Endometrium (tissue), 2 donors: ENCODE results near the gene XYLB.
"Not testable (repeated sequence)": the region's sequence is repeated elsewhere in the genome, so short reads cannot be mapped to it uniquely, and the experiment has no call there.

ENCODE experiments used
- FAIRE-seq: peaks from 2 replicates; lab custom pipeline; 2012; peaks lifted over from hg19 to GRCh38; lab: Jason Lieb, UNC
- donor health status: control.
- donor health status: control.

XYLB gene

DNA sequence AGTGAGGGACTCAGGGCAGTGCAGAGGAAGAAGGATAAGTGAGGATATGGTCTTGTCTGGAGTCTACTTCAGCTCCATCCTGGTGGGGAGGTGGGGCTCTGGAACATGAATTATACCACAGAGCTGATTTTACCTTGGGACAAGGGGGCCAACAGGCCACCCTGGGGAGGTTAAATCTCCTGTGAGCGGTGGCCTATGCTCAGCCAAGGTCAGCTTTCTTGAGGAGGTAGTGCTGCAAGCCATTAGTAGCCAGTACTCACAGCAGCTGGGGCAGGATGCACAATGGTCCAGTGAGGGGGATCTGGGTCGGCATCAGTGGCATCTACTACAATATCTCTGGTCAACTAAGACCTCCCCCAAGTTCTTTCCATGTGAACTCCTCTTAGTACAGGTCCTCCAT is 49.7 kb downstream of the XYLB start:
- FAIRE-seq: no peak

DNA sequence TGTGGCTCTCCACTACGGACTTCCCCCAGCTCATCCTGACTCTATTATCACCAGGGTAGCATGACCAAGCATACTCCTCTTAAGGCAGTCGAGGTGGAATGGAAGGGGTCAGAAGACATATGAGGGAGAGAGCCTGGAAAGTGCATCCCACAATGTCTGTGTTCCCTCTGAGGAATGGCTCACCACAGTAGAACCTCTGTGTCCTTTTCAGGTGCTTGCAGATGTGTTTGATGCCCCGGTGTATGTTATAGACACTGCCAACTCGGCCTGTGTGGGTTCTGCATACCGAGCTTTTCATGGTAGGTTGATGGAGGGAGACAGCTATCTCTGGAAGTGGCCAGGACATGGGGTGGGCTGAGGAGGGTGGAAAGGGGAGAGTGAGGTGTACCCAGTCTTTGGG is 50.3 kb downstream of the XYLB start:
- FAIRE-seq: no peak

DNA sequence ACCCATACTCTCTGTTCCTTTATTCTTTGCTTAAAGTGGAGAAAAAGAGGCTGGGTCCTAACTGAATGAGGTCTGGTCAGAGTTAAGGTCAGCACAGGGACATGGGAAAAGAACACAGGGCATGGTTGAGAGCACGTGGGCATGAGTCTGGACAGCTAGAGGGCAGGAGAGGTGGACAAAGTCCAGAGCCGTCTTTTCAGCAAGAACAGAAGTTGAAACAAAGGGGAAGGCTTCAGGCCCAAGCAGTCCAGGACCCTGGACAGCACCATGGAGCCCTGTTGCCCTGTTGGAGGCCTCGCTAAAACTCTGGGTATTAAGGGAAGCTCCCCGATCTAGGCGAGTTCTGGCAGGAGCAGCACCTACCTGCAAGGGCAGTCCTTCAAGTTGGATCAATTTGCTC is 50.7 kb downstream of the XYLB start:
- no peak for FAIRE-seq

DNA sequence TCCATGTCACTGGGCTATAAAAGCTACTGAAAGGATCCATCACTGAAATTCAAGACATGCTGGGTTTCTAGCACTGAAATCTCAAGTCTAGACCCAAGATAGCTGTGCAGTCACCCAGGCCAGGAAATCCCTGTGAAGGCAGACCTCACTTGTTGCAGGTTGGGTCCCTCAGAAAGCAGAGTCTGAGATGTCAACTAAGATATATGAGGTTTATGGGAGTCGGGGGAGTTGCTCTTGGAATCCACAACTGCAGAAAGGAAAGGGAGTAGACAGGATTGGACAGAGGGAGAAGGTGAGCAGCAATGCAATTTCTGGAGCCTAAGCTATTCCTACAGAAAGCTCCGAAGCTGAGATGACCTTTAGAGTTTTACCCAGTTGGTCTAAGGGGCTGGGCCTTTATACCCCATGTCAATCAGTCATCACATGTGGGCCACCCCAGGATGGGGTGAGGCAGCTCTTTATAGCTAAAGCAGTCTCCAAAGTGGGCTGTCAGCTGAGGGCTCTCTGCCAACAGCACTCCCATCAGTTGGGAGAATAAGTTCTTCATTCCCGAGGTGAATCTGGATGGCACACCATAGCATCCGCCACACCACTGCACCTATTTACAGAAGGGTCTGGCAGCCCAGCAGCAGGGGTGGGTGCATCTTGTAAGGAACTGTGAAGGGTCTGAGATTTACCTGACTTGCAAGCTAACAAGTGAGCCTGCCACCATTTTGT is 54.8 kb downstream of the XYLB start:
- FAIRE-seq: no peak

DNA sequence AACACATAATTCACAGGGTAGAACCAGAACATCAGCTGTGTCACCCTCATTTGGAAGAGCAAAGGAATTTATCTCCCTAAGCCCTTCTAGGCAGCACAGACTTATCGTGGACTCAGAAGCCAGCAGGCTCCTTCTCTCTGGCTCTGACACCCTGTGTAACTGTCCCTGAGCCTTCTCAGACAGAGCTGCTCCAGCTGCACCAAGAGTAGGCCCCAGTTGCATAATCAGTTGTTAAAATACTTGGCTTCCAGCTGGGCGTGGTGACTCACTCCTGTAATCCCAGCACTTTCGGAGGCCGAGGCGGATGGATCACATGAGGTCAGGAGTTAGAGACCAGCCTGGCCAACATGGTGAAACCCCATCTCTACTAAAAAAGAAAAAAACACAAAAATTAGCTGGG is 57.7 kb downstream of the XYLB start:
- FAIRE-seq: no peak

DNA sequence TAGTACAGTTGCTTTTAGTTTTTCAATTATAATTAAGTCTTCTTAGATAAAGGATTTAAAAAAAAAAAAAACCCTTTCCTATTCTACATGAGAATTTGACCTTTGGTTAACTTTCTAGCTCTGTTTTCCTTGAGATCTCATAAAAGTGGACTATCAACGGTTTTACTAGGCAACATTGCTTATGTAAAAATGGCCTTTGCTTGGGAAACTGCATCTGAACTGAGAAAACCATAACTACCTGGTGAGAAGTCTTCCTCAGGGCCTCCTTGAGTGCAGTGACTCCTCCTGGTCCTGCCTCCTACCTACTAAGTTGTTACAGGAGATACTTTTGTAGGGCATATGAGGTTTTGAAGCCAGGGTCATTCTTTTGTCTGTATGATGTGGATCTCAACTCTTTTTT is 65.0 kb downstream of the XYLB start:
- FAIRE-seq: no peak

DNA sequence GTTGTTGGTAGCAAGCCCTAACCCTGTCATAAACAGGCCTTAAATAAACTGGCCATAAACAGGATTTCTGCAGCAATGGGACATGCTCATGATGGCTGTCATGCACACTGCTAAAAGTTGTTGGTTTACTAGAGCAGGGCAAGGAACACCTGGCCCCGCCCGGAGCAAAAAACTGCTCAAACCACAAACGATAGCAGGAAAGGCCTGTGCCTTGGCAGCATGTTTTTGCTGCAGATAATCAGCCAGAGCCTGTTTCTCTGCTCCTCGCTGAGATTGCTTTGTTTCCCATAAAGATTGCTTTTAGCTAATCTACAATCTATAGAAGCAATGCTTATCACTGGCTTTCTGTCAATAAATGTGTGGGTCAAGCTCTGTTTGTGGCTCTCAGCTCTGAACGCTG is 74.2 kb downstream of the XYLB start:
- not testable (repeated sequence) for FAIRE-seq

DNA sequence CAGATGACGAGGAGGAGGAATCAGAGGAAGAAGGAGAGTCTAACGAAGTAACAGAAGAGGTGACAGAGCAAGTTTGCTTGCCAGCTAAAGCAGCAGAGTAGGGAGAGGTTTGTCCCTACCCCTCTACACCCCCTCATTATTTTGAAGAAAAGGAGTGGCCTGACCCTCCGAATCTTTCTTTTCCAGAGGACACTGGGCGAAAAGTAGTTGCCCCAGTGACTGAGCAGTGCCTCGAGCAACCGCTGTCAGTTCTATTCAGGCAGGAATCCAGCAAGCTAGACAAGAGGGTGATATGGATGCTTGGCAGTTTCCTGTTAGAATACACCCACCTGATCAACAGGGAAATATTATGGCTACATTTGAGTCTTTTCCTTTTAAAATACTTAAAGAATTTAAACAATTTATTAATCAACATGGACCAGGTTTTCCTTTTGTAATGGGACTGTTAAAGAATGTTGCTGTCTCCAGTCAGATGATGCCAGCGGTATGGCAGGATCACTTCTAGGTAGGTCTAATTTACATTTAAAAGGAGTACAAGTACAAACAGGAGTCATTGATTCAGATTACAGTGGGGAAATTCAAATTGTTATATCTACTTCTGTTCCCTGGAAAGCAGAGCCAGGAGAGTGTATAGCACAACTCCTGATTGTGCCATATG is 75.2 kb downstream of the XYLB start:
- FAIRE-seq: no peak

DNA sequence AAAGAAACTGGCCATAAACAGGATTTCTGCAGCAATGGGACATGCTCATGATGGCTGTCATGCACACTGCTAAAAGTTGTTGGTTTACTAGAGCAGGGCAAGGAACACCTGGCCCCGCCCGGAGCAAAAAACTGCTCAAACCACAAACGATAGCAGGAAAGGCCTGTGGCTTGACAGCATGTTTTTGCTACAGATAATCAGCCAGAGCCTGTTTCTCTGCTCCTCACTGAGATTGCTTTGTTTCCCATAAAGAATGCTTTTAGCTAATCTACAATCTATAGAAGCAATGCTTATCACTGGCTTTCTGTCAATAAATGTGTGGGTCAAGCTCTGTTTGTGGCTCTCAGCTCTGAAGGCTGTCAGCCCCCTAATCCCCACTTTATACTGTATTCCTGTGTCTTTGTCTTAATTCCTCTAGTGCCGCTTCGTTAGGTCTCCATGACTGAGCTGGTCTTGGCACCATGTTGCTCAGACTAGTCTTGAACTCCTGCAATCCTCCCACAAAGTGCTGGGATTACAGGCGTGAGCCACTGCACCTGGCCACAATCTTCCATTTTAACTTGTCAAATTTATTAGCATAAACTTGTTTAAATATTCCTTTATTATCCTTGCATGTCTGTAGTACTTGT is 80.3 kb downstream of the XYLB start:
- FAIRE-seq: not testable (repeated sequence)

DNA sequence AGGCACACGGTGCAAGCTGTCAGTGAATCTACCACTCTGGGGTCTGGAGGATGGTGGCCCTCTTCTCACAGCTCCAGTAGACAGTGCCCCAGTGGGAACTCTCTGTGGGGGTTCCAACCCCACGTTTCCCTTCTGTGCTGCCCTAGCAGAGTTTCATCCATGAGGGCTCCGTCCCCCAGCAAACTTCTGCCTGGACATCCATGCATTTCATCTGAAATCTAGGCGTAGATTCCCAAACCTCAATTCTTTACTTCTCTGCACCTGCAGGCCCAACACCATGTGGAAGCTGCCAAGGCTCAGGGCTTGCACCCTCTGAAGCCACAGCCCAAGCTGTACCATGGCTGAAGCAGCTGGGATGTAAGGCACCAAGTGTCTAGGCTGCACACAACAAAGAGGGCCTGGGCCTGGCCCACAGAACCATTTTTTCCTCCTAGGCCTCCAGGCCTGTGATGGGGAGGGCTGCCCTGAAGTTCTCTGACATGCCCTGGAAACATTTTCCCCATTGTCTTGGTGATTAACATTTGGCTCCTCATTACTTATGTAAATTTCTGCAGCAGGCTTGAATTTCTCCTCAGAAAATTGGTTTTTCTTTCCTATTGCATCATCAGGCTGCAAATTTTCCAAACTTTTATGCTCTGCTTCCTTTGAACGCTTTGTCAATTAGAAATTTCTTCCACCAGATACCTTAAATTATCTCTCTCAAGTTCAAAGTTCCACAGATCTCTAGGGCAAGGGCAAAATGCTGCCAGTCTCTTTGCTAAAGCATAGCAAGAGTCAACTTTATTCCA is 86.5 kb downstream of the XYLB start:
- FAIRE-seq: not testable (repeated sequence)

DNA sequence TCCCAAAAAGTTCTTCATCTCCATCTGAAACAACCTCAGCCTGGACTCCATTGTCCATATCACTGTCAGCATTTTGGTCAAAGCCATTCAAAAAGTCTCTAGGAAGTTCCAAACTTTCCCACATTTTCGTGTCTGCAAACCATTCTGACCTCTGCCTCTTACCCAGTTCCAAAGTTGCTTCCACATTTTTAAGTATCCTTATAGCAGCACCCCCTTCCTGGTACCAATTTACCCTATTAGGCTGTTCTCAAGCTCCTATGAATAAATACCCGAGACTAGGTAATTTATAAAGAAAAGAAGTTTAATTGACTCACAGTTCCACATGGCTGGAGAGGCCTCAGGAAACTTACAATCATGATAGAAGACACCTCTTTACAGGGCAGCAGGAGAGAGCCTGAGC is 87.1 kb downstream of the XYLB start:
- not testable (repeated sequence) for FAIRE-seq

DNA sequence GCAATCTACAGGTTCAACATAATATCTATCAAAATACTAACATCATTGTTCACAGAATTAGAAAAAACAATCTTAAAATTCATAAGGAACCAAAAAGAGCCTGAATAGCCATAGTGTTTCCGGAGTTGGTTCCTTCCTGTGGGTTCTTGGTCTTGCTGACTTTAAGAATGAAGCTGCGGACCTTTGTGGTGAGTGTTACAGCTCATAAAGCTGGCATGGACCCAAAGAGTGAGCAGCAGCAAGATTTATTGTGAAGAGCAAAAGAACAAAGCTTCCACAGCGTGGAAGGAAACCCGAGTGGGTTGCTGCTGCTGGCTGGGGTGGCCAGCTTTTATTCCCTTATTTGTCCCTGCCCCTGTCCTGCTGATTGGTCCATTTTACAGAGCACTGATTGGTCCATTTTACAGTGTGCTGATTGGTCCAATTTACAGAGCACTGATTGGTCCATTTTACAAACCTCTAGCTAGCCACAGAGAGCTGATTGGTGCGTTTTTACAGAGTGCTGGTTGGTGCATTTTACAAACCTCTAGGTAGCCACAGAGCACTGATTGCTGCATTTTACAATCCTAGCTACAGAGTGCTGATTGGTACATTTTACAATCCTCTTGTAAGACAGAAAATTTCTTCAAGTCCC is 92.0 kb downstream of the XYLB start:
- not testable (repeated sequence) for FAIRE-seq

DNA sequence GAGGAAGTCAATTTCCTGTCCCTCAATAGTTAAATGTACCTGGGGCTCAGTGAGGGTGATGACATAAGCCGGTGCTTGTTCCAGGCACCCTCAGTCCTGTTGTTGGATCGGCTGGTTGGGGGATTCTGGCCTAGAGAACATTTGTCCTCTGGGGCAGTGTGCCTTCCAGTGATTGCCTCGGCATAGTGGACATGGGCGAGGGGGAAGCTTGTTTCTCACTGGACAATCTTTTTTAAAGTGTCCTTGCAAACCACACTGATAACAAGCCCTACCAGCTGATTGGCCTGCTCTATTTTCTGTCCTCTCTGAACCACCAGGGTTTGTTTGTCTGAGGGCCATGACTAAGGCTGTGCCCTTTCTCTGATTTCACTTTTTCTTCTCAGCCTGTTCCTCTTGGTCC is 96.6 kb downstream of the XYLB start:
- not testable (repeated sequence) for FAIRE-seq

DNA sequence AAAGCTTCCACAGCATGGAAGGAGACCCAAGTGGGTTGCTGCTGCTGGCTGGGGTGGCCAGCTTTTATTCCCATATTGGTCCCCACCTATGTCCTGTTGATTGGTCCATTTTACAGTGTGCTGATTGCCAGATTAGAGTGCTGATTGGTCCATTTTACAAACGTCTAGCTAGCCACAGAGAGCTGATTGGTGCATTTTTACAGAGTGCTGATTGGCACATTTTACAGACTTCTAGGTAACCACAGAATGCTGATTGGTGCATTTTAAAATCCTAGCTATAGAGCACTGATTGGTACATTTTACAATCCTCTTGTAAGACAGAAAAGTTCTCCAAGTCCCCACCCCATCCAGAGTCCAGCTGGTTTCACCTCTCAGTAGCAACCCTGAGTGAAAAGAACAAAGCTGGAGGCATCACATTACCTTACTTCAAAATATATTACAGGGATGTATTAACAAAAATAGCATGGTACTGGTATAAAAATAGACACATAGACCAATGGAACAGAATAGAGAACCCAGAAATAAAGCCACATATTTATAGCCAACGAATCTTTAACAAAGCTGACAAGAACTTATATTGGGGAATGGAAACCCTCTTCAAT is 99.6 kb downstream of the XYLB start:
- no peak for FAIRE-seq

DNA sequence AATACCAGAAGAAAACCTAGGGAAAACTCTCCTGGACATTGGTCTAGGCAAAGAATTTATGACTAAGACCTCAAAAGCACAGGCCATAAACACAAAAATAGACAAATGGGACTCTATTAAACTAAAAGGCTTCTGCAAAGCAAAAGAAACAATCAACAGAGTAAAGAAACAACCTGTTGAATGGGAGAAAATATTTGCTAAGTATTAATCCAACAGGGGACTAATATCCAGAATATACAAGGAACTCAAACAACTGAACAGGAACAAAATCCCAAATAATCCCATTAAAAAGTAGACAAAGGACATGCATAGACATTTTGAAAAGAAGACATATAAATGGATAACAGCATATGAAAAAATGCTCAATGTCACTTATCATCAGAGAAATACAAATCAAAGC is 100.2 kb downstream of the XYLB start:
- FAIRE-seq: no peak

DNA sequence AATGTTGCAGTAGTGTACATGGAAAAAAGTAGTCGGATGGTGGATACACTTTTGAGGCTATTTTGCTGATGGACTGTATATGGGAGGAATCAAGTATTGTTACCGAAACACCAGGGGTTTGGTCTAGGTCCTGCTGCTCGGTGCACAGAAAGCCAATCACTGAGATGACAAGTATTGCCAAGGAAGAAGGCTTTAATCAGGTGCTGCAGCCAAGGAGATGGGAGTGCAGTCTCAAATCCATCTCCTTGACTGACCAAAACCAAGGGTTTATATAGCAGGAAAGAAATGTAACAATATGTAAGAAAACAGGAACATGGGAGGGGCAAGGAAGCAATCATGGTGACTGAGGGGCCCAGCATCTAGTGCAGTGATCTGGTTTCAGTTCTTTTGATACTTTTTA is 104.3 kb downstream of the XYLB start:
- no peak for FAIRE-seq

DNA sequence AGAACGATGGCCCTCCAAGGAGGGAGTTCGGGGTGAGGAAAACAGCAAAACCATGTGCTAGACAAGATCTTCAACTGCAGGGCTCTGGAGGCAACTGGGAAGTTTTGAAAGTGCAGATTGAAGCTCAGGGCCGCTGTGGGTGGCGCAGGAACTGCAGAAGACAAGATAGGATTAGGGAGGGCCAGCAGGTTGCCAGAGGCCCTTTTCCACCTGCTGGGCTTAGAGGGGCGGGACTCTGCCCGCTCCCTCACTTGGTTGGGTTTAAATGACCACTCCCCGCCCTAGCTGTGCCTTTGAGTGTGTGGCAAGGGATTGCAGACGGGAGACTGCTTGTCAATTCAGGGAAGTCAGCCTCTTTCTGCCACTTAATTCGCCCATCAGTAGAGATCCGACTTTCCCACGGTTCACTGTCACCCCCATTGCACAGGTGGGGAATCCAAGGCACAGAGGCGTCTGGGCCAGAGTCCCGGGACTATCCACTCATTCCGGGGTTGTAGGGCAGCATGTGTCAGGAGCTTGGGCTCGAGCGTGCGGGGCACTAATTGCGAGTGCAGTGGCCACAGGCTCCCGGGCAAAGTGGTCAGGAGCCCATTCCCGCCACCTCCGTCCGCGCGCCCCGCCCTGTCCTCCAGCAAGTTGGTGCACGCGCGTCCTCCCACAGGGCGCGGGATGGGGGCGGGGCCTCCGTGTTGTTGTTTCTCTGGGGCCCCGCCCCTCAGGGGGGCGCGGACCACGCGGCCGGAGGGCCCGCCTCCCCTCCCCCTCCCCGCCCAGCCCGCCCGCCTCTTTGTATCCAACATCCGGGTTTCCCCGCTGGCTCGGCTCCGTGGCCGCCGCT is 106.7 kb downstream of the XYLB start, which contains the start of gene ACVR2B:
Gene ACVR2B, plus strand, starts transcription at position 816 of the 838 bp plus-strand sequence. CDS start 433 bp downstream, outside the sequence.
- no peak for FAIRE-seq

DNA sequence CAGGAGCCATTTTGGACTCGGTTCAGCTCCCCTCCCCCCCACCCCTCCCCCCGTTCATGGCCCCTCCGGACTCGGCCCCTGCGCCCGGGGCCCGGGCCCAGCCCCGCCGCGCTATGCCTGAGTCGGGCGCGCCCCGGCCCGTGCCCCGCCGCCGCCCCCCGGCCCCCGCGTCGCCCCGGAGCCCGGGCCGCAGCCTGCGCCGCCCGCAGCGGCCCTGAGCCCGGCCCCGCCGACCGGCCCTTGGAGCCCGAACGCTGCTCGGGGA is 107.3 kb downstream of the XYLB start:
- FAIRE-seq: no peak

DNA sequence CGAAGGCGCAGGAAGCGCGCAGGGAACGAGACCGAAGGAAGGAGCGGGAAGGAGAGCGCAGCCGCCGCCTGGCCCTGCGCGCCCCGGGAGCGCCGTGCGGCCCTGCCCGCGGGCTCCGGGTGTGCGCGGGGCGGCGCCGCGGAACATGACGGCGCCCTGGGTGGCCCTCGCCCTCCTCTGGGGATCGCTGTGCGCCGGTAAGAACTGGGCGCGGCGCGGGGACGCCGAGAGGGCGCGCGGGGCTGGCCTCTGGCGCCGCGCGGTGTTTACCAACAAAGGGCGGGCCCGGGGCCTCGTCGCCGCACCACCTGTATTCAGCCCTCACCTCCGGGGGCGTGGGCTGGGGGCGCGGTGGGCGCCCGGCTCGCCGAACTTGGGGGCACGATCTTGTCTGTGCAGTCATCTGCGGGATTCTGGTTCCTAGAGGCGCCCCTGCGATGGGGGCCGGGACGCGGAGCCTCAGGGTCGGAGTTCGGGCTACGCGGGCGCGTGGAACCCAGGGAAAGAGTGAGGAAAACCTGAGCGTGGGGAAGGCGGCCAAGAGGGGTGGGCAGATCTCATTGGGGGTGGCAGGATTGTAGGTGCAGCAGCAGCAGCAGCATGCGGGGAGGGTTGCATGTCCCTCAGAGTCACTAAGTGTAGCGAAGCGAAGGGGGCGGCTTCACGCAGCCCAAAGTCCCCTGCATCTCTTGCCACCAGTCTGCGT is 107.7 kb downstream of the XYLB start:
- FAIRE-seq: no peak

DNA sequence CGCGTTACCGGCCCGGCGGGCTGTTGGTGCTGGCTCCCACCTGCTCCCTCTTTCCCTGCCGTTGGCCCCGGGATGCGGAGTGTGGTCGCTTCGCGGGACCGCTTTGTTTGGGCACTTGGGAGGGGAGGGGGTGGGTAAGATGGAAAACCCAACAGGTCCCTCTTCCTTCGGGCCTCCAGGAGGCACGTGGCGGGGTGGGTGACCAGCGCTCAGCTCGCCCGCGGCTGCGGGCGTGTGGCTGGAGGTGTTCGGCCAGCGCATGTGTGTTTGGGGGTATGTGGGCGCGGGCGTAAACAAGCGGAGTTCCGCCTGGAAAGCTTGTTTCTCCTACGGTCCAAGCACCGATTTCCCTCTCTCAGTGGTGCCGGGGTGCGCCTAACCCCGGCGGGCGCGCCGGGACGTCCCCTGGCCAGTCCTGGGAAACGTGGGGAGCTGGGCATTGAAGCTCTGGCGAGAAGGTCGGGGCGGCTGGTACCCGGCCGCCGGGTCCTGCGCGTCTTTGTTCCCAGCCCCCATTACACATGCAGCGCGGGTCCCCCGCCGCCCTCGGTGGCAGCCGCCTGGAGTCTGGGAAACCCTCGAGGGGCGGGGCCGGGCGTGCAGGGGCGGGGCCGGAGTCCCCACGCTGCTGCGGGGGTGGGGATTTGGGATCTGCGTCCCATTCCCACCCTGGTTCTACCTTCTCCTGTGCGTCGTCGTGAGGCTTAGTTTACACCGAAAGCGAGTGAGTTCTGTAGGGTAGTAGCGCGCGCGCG is 108.5 kb downstream of the XYLB start:
- no peak for FAIRE-seq
